Neural progenitor cell (in vitro differentiated cells): ENCODE measurements around the gene EP400. TPM values are rescaled to one million over a fixed set of nuclear protein-coding genes. Genes with fewer than 3 reads are reported as not detected.

Experiments used
- DNase-seq: peaks from one replicate; pipeline ENCODE4 v3.0.0-alpha.2; 2016; ENCODE audit warnings: low spot score
- H2AFZ ChIP-seq: fragments of 200-600 bp; sonication (generic); replicated peaks from 2 replicates; pipeline ENCODE4 v1.6.1; 2016; ENCODE audit warnings: antibody characterized with exemption
- H3F3A ChIP-seq: fragments of 200-600 bp; sonication (generic); 2 replicates; pipeline ENCODE4 v1.6.1; 2016; ENCODE audit warnings: antibody characterized with exemption, low read depth
- H3K27ac ChIP-seq: fragments of 200-600 bp; sonication (generic); 2 replicates; pipeline ENCODE4 v1.5.1; 2016; ENCODE audit warnings: mild to moderate bottlenecking
- H3K27me3 ChIP-seq: fragments of 200-600 bp; sonication (generic); 2 replicates; pipeline ENCODE4 v1.6.1; 2016; ENCODE audit warnings: mild to moderate bottlenecking, moderate library complexity
- H3K36me3 ChIP-seq: fragments of 200-600 bp; sonication (generic); 2 replicates; pipeline ENCODE4 v1.5.1; 2016
- H3K4me1 ChIP-seq: fragments of 200-600 bp; sonication (generic); 2 replicates; pipeline ENCODE4 v1.6.1; 2016; ENCODE audit warnings: mixed run types
- H3K4me2 ChIP-seq: fragments of 200-600 bp; sonication (generic); 2 replicates; pipeline ENCODE4 v1.6.1; 2016
- H3K4me3 ChIP-seq: fragments of 200-600 bp; sonication (generic); 2 replicates; pipeline ENCODE4 v1.5.1; 2016
- H3K79me2 ChIP-seq: fragments of 200-600 bp; sonication (generic); 2 replicates; pipeline ENCODE4 v1.6.1; 2016; ENCODE audit warnings: low read depth
- H3K9ac ChIP-seq: fragments of 200-600 bp; sonication (generic); 2 replicates; pipeline ENCODE4 v1.6.1; 2016
- H3K9me3 ChIP-seq: fragments of 200-600 bp; sonication (generic); 2 replicates; pipeline ENCODE4 v1.5.1; 2016; ENCODE audit warnings: low read depth
- H4K20me1 ChIP-seq: fragments of 200-600 bp; sonication (generic); 2 replicates; pipeline ENCODE4 v1.6.1; 2016; ENCODE audit warnings: low read depth
- H3K27ac Mint-ChIP-seq: 3 replicates; pipeline ENCODE4 v1.8.0; 2021; ENCODE audit warnings: mixed read lengths
- H3K27me3 Mint-ChIP-seq: 2 replicates; pipeline ENCODE4 v1.8.0; 2022; ENCODE audit warnings: low read depth, mild to moderate bottlenecking, inconsistent platforms, moderate library complexity, mixed read lengths; ENCODE audit not compliant: insufficient read depth
- H3K36me3 Mint-ChIP-seq: 3 replicates; pipeline ENCODE4 v1.8.0; 2021; ENCODE audit warnings: mixed read lengths
- H3K4me1 Mint-ChIP-seq: 3 replicates; pipeline ENCODE4 v1.8.0; 2021; ENCODE audit warnings: mixed read lengths
- H3K4me3 Mint-ChIP-seq: 3 replicates; pipeline ENCODE4 v1.8.0; 2021; ENCODE audit warnings: mild to moderate bottlenecking, moderate library complexity, mixed read lengths
- H3K9me3 Mint-ChIP-seq: 3 replicates; pipeline ENCODE4 v1.8.0; 2020; ENCODE audit warnings: mixed read lengths
- EZH2 ChIP-seq: fragments of 200-600 bp; sonication (generic); IDR thresholded peaks from 2 replicates; pipeline ENCODE4 v1.6.1; 2017; ENCODE audit warnings: antibody characterized with exemption, mild to moderate bottlenecking, moderate library complexity
- EZH2phosphoT487 ChIP-seq: fragments of 200-600 bp; sonication (generic); IDR thresholded peaks from 2 replicates; pipeline ENCODE4 v1.6.1; 2017; ENCODE audit warnings: antibody characterized with exemption
- total RNA-seq: library from RNA; depleted of rRNA; stranded (reverse); fragments of >200 nt; gene quantifications from 2 replicates; pipeline ENCODE4 v1.2.3, GENCODE V29; 2015; ENCODE audit warnings: low replicate concordance
- TF ChIP-seq, protein P1 (sequence below): fragments of 200-600 bp; sonication (generic); IDR thresholded peaks from 2 replicates; pipeline ENCODE4 v1.5.1; 2017; ENCODE audit warnings: antibody characterized with exemption, mild to moderate bottlenecking

The EP400 gene
- total RNA-seq, 1 donor from 2014 or later: 16.3 TPM

DNA sequence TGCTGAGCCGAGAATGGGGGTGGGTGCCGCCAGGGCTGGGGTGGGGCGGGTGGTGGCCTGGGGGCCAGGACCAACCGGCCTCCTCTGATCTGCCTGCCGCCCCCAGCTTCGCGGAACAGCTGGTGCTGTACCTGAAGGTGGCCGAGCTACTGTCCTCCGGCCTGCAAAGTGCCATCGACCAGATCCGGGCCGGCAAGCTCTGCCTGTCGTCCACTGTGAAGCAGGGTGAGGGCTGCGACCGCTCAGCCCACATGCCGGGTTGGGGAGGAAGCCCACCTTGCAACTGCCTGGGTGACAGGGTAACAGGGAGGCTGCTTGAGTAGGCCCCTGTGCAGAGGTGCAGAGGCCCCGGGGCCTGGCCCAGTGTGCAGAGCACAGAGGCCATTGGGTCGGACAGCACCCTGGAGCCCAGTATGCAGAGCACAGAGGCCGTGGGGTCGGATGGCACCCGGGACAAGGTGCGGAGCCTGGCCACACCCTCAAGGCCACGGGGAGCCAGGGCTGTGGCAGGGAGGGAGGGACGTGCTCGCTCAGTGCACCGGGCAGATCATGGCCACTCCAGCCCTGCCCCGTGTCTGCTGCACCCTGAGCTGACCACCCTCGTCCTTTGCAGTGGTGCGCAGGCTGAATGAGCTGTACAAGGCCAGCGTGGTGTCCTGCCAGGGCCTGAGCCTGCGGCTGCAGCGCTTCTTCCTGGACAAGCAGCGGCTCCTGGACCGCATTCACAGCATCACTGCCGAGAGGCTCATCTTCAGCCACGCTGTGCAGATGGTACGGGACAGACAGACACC lies 30.2 kb upstream of the EP400 start:
- TF ChIP-seq EZH2phosphoT487: no peak
- Mint-ChIP-seq H3K27me3 (no peaks in the 10 kb centered on the region), H3K9me3 (no peaks in the 10 kb centered on the region), H3K36me3 (peaks cover 2% of the 10 kb centered on the region), H3K4me1 (no peaks in the 10 kb centered on the region), H3K4me3 (no peak overlapping the region), H3K27ac (no peak overlapping the region)
- Histone ChIP-seq H3K27me3 (no peaks in the 10 kb centered on the region), H2AFZ (no peak overlapping the region), H3K9me3 (no peaks in the 10 kb centered on the region), H3K9ac (no peak overlapping the region), H3K27ac (no peak overlapping the region), H3K36me3 (no peaks in the 10 kb centered on the region), H3F3A (no peaks in the 10 kb centered on the region), H3K4me1 (no peaks in the 10 kb centered on the region), H3K79me2 (no peaks in the 10 kb centered on the region), H4K20me1 (no peaks in the 10 kb centered on the region), H3K4me2 (no peak overlapping the region), H3K4me3 (no peak overlapping the region)
- no peak for DNase-seq

DNA sequence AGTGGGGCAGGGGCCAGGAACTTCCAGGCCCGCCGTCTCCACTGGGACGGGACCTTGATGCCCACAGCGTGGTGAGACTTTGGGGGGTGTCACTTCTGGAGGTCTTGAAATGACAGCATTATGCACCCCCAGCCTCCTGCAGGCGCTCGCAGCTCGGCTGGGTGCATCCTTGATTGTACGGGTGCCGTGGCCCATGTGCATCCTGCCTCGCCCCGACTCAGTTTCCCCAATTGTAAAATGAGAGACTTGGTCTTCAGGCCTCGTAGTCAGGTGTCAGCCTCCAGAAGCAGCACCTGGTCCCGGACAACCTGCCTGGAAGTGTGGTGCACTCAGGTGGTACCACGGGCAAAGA lies 29.6 kb upstream of the EP400 start:
- Mint-ChIP-seq H3K4me1 (no peaks in the 10 kb centered on the region), H3K36me3 (peaks cover 2% of the 10 kb centered on the region), H3K27me3 (no peaks in the 10 kb centered on the region), H3K9me3 (no peaks in the 10 kb centered on the region), H3K27ac (no peak overlapping the region), H3K4me3 (no peak overlapping the region)
- Histone ChIP-seq H2AFZ (no peak overlapping the region), H3K9ac (no peak overlapping the region), H3K27me3 (no peaks in the 10 kb centered on the region), H4K20me1 (no peaks in the 10 kb centered on the region), H3K4me2 (no peak overlapping the region), H3F3A (no peaks in the 10 kb centered on the region), H3K4me1 (no peaks in the 10 kb centered on the region), H3K36me3 (no peaks in the 10 kb centered on the region), H3K4me3 (no peak overlapping the region), H3K9me3 (no peaks in the 10 kb centered on the region), H3K79me2 (no peaks in the 10 kb centered on the region), H3K27ac (no peak overlapping the region)
- no peak for DNase-seq
- TF ChIP-seq EZH2phosphoT487 (no peak), EZH2 (no peak)
- TF ChIP-seq, protein P1, sequence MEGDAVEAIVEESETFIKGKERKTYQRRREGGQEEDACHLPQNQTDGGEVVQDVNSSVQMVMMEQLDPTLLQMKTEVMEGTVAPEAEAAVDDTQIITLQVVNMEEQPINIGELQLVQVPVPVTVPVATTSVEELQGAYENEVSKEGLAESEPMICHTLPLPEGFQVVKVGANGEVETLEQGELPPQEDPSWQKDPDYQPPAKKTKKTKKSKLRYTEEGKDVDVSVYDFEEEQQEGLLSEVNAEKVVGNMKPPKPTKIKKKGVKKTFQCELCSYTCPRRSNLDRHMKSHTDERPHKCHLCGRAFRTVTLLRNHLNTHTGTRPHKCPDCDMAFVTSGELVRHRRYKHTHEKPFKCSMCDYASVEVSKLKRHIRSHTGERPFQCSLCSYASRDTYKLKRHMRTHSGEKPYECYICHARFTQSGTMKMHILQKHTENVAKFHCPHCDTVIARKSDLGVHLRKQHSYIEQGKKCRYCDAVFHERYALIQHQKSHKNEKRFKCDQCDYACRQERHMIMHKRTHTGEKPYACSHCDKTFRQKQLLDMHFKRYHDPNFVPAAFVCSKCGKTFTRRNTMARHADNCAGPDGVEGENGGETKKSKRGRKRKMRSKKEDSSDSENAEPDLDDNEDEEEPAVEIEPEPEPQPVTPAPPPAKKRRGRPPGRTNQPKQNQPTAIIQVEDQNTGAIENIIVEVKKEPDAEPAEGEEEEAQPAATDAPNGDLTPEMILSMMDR: no peak

DNA sequence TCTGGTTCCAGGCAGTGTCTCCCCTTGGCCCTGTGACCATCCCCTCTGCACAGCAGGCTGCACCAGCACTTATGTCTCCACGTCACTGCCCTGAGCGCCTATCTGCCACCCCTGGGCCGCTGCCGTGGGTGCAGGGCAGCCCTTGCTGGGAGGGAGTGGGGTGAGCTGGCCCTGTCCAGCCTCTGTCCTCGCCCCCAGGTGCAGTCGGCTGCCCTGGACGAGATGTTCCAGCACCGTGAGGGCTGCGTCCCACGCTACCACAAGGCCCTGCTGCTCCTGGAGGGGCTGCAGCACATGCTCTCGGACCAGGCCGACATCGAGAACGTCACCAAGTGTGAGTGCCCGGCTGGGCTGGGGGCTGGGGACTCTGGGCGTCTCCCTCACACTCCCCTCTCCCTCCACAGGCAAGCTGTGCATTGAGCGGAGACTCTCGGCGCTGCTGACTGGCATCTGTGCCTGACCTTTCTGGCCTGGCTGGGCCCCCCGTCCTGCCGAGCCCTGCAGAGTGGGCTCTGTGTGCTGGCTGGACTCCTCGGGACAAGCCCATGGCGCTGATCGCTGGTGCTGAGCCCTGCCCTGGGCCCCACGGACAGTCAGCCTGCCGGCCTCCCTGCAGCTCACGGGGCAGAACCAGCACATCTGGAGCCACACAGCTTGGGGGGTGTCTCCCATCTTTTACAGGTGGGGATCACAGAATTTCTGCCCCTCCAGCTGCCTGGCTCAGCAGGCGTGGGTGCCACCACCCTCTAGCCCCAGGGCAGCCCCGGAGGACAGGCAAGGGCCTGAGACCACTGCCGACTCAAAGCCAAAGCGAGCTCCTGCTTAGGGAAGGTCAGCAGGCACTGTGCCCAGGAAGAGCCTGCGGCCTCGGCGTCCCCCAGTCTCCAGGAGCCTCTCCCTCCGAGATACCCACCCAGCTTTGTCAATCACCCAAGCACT lies 28.6 kb upstream of the EP400 start:
- Histone ChIP-seq H3K36me3 (no peaks in the 10 kb centered on the region), H3K79me2 (no peaks in the 10 kb centered on the region), H3F3A (no peaks in the 10 kb centered on the region), H2AFZ (no peak overlapping the region), H3K4me3 (no peak overlapping the region), H3K27me3 (no peaks in the 10 kb centered on the region), H3K9me3 (no peaks in the 10 kb centered on the region), H3K4me2 (no peak overlapping the region), H3K4me1 (no peaks in the 10 kb centered on the region), H4K20me1 (no peaks in the 10 kb centered on the region), H3K27ac (no peak overlapping the region), H3K9ac (no peak overlapping the region)
- Mint-ChIP-seq H3K9me3 (no peaks in the 10 kb centered on the region), H3K36me3 (peaks cover 2% of the 10 kb centered on the region), H3K27me3 (no peaks in the 10 kb centered on the region), H3K4me1 (no peaks in the 10 kb centered on the region), H3K4me3 (no peak overlapping the region), H3K27ac (no peak overlapping the region)
- no peak for TF ChIP-seq EZH2phosphoT487
- no peak for TF ChIP-seq EZH2
- TF ChIP-seq, protein P1: no peak
- DNase-seq: no peak
